Superior temporal gyrus (tissue), 1 donor: ENCODE data around the gene CASQ2.

ENCODE experiments used
- DNase-seq: peaks from one replicate; pipeline ENCODE4 v3.0.0-alpha.2; 2016; ENCODE audit errors: extremely low spot score

The CASQ2 gene

DNA sequence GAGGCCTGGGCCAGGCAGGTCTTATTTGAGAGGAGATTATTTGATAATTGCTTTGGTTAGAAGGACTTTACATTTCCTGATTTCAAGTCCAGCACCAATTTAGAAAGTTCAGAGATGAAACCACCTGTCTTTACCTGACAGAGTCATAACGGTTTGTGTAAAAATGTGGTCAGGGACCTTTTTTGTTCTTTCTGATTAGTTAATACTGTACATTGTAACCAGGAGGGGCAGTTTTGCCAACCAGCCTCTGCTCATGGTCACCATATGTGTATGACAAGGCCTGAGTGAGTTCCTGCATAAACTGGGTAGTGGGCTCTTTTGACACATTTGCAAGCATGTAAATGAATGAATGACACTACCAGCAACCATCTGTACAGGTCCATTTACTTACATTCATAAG, 70.9 kb downstream of the CASQ2 start:
- no peak for DNase-seq

DNA sequence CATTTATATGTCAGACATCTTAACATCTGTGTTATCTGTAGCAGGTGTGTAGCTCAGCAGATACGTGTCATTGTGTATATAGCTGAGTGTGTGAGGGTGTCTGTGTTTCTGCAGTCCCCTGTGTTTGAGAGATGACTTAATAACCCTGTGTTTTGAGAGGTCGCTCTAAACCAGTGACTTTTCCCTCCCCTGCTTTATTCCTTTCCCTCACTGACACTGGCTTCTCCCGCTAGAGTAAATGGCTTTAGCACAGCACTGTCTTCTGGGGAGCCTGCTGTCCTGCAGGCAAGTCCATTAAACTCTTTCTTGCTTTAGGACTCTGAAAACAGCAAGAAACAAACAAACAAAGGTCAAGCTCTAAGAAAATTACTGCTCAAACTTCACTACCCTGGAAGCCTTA, 73.7 kb downstream of the CASQ2 start:
- DNase-seq = no peak

DNA sequence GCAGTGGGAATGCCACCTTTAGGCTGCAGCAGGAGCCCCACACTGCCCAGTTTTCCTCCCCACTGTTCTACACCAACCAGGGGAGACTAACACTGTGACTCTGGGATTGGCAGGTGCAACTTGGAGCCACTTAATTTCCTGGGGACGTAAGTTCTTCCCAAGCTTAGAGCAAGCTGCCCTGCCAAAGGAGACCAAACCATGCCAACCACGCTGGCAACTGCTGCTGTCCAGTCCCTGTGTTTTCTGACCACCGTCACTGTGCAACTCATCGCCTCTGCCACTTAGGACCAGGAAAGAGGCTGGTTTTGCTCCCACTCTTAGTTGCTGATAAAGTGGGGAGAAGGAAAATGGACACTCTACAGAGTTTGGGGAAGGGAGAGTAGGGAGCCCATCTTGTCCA, 76.3 kb downstream of the CASQ2 start:
- no peak for DNase-seq

DNA sequence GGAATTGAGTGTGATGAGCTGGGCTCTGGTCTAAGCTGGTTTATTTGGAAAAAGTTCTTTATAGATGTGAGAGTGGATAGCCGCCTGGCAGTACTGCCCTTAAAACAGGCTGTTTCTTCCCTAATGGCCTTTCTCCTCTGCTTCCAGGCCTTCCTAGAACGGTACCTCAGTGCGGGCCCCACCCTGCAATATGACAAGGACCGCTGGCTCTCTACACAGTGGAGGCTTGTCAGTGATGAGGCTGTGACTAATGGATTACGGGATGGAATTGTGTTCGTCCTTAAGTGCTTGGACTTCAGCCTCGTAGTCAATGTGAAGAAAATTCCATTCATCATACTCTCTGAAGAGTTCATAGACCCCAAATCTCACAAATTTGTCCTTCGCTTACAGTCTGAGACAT, 77.5 kb downstream of the CASQ2 start:
- no peak for DNase-seq

DNA sequence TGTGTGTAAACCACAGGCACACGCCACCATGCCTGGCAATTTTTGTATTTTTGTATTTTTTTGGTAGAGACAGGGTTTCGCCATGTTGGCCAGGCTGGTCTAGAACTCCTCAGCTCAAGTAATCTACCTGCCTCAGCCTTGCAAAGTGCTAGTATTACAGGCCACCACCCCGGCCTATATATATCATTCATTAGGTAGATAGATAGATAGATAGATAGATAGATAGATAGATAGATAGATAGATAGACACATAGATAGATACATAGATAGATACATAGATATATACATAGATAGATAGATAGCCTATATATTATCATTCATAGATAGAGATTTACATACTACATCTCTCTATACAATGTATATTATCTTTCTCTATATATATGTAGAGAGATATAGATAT, 80.8 kb downstream of the CASQ2 start:
- no peak for DNase-seq

DNA sequence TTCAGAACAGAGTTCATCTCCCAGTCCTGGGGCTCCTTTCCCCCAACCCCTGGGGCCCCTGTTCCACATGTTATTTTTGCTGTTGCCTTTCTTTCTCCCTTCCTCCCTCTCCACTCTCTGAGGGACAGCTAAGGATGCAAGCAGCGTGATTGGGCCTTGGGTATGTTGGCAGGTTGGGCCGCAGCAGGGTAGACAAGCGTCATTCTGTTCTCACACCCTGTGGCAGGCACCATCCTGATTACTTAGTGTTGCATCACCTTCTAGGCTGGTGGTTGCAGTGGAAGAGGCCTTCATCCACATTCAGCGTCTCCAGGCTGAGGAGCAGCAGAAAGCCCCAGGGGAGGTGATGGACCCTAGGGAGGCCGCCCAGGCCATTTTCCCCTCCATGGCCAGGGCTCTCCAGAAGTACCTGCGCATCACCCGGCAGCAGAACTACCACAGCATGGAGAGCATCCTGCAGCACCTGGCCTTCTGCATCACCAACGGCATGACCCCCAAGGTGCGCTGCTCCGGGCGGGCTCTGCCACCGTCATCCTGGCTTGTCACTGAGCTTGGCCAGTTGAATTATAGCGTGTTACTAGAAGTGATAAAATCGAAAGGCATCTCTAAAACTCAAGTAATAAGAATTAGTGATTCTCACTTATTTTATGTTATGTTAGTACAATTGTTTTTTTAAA, 83.3 kb downstream of the CASQ2 start:
- DNase-seq = no peak

DNA sequence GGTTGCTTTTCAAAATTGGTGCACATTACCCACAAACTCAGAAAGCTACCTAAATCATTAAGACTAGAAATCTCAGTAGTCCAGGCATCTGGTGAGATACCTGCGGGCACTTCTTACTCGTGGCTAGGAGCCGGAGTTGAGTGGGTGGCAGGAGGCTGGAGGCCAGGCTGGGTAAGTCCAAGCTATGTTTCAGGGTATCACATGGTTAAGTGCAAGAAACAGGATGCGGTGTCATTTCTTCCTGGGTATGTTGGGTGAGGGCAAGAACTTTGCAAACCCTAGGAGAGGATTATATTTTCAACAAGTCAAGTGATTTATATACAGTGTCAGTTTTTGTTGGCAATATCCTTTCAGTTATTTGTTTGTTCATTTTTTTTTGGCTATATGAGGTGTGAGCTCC, 85.7 kb downstream of the CASQ2 start:
- no peak for DNase-seq

DNA sequence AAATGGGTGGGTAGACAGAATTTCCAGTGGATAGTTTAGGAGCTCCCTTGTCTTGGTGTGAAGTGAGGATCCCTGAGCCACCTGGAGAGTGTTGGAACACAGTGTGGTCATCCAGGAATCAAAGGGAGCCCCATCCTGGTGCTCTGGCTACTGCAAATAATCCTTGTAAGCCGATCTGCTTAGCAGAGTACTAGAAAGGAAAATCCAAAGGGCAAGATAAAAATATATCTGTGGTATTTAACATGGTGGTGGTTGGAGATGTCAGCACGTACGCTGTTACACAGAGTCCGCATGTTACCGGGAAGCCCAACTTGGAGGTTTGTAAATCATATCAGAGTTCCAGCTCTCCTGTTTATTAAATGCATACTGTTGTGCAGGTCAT, 87.8 kb downstream of the CASQ2 start:
- DNase-seq = no peak

DNA sequence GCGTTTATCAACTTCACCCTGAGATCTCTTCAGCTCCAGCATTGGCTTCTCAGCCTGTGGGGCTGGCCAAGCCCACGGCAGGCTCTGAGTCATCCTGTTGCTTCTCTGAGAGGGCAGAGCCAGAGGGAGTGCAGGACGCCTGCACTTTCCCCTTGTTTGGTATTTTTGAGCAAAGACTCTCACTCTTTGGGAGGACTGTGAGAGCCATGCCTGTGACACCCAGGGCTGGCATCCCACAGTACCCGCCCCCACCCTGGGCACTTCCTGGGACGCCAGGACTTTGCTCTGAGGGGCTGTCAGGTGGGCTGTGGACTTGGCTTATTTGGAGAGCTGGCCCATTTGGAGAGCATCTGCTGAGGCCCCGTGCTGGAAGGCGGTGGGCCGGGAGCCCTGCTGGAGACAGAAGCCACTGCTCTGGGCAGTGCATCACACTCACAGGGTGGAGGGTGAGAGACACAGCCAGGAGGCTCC, 89.3 kb downstream of the CASQ2 start:
- DNase-seq = no peak

DNA sequence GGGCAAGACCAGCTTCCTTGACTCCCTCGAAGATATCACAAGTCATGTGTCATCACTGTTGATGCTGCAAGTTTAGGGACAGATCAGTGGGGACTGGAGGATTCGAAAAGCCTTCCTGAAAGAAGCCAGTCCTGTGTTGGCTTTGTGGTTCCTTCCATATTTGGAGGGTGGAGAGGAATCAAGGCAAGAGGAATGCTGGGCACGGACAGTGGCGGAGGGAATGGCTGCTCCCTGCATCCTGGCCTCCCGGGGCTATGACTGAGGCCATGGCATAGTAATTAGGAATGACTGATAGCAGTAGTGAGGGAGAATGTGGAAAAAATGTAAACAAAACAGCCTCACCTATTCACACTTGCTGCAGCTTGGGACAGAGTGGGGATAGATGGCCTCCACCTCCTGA, 90.4 kb downstream of the CASQ2 start:
- DNase-seq = no peak

DNA sequence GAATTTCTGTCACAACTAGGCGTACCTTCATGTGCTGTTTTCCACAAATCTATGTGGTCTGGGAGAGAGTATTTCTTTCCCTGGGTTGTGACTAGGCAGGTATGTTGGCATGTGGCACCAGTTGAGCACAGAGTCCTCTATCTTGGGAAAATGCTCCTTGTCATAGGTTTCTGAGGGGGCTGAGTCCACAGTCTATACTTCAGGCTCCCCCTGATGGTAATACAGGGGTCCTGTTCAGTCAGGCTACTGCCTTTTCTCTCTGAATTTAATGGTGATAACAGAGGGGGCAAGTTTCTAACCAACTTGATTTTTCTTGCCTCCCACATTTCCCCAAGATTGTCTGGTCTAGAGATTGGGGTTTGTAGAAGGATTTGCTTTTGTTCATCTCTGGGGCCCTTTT, 90.9 kb downstream of the CASQ2 start:
- DNase-seq = no peak

DNA sequence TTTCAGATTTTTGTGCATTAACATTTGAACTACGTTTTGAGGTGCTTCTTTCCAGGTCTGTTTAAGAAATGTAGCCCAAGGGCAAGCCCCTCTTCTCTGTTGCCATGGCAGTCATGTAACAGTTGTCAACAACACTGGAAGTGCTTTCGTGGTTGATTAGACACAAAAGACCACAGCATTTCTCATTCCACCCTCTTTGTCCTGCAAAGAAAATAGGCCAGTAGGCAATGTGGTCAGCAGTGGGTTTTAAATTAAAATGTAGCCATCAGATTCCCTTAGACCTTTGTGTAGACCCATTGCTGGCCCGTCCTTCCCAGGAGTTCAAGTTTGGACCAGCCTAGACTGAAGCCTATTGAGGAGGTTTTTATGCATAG, 91.3 kb downstream of the CASQ2 start:
- DNase-seq = no peak

DNA sequence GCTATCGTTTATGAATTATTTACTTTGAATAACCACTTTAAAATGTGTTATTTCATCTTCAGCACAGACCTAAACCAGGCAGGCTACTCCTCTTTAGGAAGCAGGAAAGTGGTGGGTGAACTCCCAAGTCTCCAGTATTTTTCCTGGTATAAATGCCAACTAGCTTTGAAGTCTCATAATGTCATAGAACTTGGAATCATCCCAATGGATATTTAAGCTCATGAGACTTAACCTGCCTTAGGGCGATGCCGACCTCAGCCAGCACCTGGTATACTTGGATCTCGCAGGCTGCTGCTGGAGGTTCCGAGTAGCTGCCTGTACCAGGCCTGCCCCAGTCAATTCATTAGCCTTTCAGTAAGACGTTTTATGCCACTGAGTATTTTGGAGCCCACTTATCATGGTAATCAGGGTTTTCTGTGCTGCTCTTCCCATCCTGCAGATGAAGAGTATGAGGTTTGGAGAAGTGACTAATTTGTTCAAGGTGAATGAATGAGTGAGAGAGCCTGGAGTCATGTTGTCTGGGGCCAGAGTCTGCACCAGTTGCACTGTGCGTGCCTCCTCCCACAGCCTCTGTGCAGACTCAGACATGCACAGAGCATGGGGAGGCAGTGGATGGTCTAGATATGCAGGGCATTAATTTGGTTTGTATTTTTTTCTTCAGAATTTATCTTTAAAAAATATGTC, 91.9 kb downstream of the CASQ2 start:
- no peak for DNase-seq

DNA sequence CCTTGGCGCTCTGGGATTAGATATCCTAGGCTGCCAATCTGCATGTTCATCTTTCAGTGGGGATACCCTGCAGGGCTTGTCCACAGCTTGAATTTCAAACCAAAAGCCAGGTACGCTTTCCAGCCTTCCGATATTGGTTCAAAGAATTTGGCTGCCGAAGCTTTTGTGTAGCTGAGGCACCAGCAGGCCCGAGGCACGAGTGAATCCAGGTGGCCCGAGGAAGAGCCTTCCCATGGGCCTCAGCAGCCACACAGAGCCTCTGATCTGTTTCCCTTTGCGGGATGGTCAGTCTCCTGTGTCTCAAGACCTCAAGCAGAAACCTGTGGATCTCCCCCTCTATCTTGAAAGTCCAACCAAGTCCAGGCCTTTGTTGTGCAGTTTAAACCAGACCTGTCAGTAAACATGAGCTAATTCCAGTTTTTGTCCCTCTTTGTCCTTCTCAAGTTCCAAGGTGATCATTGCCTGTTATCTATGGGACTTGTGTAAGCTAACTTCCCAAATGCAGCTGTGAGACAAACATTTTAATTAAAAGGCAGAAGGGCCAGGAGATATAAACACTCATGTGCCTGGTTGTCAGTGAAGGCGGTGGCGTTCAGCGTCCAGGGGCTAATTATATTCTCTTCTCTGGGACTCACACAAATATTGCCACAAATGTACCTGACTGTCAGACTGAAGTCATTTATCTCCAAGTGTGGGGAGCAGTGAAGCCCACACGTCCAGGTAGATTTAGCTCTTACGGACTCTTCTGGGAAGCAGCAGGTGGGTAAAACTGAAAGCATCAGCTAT, 96.1 kb downstream of the CASQ2 start:
- DNase-seq = no peak

DNA sequence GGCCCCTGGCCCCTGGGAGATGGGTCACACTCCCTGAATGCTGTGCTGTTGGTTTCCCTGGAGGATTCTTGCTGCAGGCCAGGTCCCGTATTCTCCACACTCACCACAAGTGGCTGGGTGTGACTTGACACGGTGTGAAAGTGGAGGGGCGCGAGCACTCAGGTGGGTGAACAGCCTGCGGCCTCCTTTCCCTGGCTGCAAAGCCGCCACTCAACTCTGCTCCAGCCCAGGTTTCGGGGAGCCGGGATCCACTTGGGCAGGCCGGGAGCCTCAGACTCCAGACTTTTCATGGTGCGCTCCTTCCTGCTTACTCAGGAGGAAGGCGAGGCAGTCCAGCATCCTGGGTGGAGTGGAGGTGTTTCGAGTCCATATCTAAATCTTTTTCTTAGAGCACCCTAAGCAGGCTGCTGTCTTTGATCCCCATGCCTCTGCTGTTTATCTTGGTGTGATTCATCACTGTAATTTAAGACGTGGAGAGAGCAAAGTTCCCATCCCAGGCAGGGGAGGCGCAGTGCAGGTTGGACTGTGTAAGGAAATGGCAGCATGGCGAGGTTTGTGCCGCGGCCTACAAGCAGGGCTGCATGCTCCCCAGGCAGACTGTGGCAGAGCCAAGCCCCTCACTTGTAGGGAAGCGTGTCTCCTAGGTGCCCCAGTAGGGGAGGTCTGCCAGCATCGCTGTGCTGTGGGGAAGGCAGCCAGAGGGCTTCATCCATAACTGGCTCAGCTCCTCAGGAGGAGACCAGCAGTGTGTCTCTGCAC, 97.2 kb downstream of the CASQ2 start:
- no peak for DNase-seq

DNA sequence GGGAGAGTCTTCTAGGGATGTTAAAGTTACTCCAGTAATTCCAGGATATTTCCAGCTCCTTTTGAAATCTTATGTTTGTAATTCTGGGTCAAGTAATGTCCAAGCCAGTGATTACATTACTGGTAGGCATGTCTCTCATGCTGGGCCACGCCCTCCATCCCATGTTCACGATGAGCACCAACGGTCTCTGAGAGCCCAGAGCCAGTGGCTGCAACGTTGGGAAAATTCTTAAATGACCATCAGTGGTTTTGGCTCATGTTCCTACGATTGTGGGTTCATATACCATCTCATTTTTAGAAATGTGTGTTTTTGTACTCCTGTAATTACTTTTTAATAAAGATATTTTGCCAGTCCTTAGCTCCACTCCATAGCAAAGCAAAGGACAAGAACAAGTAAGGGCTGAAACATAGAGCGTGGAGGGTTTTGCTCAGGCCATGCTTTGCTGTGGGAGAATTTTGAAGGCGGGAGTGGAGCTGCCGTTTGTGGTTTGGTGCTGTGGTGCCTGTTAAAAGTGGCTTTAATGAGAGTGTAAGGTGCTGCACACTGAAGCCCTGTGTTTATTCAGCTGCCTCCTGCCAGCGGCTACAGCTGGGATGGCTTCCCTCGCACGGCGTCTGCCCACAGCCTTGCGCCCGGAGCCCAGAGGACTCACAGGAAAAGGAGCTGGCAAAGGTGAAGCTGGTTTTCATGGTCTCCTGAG, 97.9 kb downstream of the CASQ2 start:
- no peak for DNase-seq

DNA sequence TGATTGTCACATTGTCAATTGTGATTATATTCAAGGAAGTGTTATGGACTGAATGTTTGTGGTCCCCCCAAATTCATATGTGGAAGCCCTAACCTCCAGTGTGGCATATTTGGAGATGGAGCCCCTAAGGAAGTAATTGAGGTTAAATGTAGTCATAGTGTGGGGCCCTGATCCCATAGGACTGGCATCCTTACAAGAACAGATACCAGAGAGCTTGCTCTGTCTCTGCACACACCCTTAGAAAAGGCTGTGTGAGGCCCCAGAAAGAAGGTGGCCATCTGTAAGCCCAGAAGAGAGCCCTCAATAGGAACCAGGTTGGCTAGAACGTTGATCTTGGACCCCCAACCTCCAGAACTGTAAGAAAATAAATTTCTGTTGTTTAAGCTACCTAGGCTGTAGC, 98.6 kb downstream of the CASQ2 start:
- DNase-seq = no peak

DNA sequence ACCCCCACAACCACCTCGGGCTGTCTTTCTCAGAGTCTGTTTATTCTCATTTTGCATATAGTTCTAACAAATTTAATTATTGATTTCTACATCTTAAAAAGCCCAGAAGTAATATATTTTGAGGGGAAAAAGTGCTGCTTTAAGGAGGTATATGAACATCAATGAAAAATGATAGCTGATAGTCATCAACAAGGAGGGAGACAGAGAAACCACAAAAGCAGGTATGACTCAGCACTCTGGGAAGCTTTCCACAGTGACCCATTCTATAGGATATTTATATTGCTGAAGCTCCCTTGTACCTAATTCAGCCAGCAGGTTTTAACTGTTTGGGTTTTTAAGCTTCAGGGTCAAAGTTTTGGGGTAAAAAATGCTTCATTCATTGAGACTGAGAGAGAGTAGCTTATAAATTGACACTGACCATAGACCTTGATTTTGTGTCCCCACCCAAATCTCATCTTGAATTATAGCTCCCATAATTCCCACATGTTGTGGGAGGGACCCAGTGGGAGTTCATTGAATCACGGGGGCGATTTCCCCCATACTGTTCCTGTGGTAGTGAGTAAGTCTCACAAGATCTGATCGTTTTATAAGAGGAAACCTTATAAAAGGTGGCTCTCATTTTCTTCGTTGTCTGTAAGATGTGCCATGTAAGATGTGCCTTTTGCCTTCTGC, 99.4 kb downstream of the CASQ2 start:
- DNase-seq = no peak

DNA sequence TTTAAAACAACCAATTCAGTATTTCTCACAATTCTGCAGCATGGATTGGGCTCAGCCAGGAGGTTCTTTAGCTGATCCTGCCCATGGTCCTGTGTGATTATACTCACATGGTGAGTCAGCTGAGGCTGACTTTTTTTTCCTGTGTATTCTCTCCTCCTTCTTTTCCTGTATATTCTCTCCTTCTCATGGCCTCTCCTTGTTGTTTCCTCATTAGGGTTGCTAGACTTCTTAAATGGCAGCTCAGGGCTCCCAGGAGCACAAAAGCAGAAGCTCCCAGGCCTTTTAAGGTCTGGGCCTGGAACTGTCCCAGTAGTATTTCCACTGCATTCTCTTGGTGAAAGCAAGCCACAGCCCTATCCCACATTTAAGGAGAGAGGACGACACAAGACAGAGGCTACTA, 99.9 kb downstream of the CASQ2 start:
- DNase-seq = no peak

DNA sequence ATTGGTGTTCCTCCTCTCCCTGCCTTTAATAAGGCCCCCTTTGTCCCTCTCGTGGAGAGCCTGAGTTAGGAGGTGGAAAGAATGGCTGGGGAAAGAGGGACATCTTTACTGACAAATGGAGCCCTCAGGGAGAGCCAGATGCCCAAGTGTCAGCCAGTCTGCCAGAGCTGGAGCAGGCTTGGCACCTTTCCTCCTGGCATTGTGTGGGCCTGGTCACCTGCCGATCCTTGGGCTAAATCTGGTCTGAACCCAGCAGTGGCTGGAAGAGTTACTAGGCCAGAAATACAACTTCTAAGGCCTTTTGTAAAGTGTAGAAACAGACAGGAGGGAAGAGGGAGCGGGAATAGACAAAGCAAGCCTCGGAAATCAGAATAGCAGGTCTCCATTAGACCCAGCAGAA, 101.8 kb downstream of the CASQ2 start:
- DNase-seq = no peak

DNA sequence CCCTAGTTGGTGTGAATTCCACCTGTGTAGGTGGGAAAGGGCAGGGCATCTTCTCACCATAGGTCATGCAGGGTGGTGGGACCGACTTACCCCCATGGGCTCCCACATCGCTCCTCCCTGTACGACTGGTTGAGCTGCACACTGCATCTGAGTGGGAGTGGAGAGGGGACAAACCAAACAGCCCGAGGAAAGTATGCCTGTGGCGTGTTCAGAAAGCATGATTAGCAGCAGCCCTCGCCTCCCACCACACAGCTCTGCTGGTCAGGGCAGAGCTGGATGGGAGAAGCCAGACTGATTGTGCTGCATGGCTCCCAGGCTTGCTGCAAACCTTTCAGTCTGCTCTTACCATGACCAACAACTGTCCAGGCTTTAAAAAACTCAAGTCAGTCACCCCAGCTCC, 102.3 kb downstream of the CASQ2 start:
- DNase-seq = no peak
